Measurements from ENCODE around the gene TRAF2. TPM values are rescaled to one million over a fixed set of nuclear protein-coding genes. Genes with fewer than 3 reads are reported as not detected.

The TRAF2 gene
- total and polyA plus RNA-seq, 9 of the 15 experiments (the other 6 are each of a cell fraction or from before 2014, with no cell fraction given): 0.24 to 45.2 (median 18.0) TPM

- TF ChIP-seq TFE3 (CRISPR knock-in tag; IDR thresholded peaks at IDR 0.05): no peak
- no peak for TF ChIP-seq MCM7 (IDR thresholded peaks at IDR 0.05)
Observed at GRCh38 chr9:136854842-136855460, 31.4 kb upstream of the TRAF2 start (continued).

- no peak overlapping the region for H3K4me2 ChIP-seq (ENCODE audit: insufficient read depth, low read length)
- H3K9me1 ChIP-seq (ENCODE audit: control insufficient read depth, insufficient read depth, low read length): no peaks in the 10 kb centered on the region
- peaks cover 5% of the 10 kb centered on the region; the same call in 1 of the 2 replicates for H4K20me1 ChIP-seq (replicated peaks; ENCODE audit: control insufficient read depth, insufficient read depth, low read length)
- H3K4me3 ChIP-seq: no peak overlapping the region
- intact Hi-C loops (cut with micrococcal nuclease): no loop called here
- ATAC-seq (no peak), DNase-seq (ENCODE audit: extremely low read depth in 1 of 4, low spot score in 3 of 4) (no peak), FAIRE-seq (no peak)
- H3K9me3 ChIP-seq (replicated peaks; ENCODE audit: control insufficient read depth, insufficient read depth, low read depth, low read length): no peaks in the 10 kb centered on the region
- TF ChIP-seq CBFB (CRISPR knock-in tag; IDR thresholded peaks at IDR 0.05) (no peak), ZBTB7A (IDR thresholded peaks at IDR 0.05; ENCODE audit: borderline replicate concordance, control insufficient read depth, low read depth, low read length) (no peak), PCBP1 (IDR thresholded peaks at IDR 0.05; ENCODE audit: low read depth, low read length, poor library complexity, severe bottlenecking) (no peak), FOXM1 (IDR thresholded peaks at IDR 0.05; ENCODE audit: low read depth) (no peak), FOXM1 (CRISPR knock-in tag; IDR thresholded peaks at IDR 0.05; ENCODE audit: low read depth) (no peak), MTA1 (IDR thresholded peaks at IDR 0.05; ENCODE audit: borderline replicate concordance) (no peak), ZNF76 (CRISPR knock-in tag; IDR thresholded peaks at IDR 0.05; ENCODE audit: borderline replicate concordance) (no peak)
- TF ChIP-seq, protein P1, sequence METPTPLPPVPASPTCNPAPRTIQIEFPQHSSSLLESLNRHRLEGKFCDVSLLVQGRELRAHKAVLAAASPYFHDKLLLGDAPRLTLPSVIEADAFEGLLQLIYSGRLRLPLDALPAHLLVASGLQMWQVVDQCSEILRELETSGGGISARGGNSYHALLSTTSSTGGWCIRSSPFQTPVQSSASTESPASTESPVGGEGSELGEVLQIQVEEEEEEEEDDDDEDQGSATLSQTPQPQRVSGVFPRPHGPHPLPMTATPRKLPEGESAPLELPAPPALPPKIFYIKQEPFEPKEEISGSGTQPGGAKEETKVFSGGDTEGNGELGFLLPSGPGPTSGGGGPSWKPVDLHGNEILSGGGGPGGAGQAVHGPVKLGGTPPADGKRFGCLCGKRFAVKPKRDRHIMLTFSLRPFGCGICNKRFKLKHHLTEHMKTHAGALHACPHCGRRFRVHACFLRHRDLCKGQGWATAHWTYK (CRISPR knock-in tag; IDR thresholded peaks at IDR 0.05): no peak
- H3K27ac ChIP-seq (ENCODE audit: extremely low read depth, low read depth, low read length): no peak overlapping the region
- BruUV-seq (replicated peaks): no TSS peak
- ChIA-PET CTCF (ENCODE audit: low intra/inter-chr PET ratio) (no interaction called here), POLR2A (interaction anchor here (1.0 kb wide), 1 partner anchor 32 kb away, joined by 3 read pairs; no protein-coding TSS in a partner anchor)
- H2AFZ ChIP-seq (ENCODE audit: low read depth, low read length): no peak overlapping the region
- H3K27me3 ChIP-seq (ENCODE audit: control insufficient read depth in 2 of 2, insufficient read depth in 2 of 2, low read length in 2 of 2): no peaks in the 10 kb centered on the region
- in situ Hi-C loops (cut with MboI): no loop called here
- peaks cover 34% of the 10 kb centered on the region; the same call in 1 of the 3 replicates for H3K36me3 ChIP-seq (ENCODE audit: control insufficient read depth, insufficient read depth, low read length)
- peaks cover 5% of the 10 kb centered on the region; the same call in 2 of the 3 replicates for H3K79me2 ChIP-seq (ENCODE audit: control insufficient read depth, insufficient read depth, low read length)
- 81% methylated on average over 23 of the region's 26 CpGs for WGBS (ENCODE audit: insufficient coverage, low coverage, missing lambda C conversion rate)
- peaks cover 0 to 92% of the 10 kb centered on the region in 2 experiments; a peak in 3 of 5 replicates for H3K4me1 ChIP-seq (replicated peaks in 1 of 2; ENCODE audit: control insufficient read depth in 2 of 2, insufficient read depth in 2 of 2, low read length in 2 of 2)
- H3K9ac ChIP-seq (ENCODE audit: insufficient read depth in 1 of 2, low read depth in 2 of 2, low read length in 2 of 2): peak overlapping the region in 1 of 2 experiments; percentile 45; a peak in 1 of 4 replicates
Observed at GRCh38 chr9:136855461-136856078, 30.7 kb upstream of the TRAF2 start.
